NCI-H146 treated with DMSO at 0.1 percent for 48 hours (cell line): ENCODE data around the gene MEF2B.
"Not testable (repeated sequence)": the region's sequence is repeated elsewhere in the genome, so short reads cannot be mapped to it uniquely, and the experiment has no call there.

Experiments
- DNase-seq: peaks from one replicate; lab custom pipeline; 2025; ENCODE audit not compliant: unreplicated experiment; lab: John Stamatoyannopoulos, UW

Gene MEF2B

DNA sequence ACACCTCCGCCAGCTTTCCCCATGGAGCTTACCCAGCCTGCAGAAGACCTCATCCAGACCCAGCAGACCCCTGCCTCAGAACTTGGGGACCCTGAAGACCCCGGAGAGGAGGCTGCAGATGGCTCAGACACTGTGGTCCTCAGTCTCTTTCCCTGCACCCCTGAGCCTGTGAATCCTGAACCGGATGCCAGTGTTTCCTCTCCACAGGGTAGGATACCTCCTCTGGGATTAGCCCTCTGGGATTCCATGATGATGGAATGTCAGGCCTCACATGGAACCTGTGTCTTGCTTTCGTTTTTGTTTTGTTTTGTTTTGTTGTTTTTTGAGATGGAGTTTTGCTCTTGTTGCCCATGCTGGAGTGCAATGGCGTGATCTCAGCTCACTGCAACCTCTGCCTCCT lies 23.9 kb upstream of the MEF2B start:
- no peak for DNase-seq

DNA sequence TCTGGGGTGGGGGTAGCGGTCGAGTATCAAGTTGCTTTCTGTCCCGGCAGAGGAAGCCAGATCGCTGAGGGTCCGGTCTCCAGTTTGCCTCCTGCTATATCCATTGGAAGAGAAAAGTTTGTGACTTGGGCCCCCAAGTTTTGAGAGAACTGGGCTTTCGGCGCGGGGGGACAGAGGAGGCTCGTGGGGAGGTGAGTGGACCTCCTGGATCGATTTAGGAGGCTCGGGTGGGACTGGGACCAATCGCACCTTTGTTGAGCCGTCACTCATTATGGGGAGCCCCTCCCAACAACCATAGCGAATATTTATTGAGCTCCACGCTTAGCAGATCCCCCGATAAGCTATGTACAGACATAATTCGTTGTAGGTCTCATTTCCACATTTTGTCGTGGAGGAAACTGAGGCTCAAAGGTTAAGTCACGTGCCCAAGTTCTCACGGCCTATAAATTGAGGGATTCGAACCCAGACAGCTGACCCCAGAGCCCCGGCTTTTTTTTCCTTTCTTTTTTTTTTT lies 22.9 kb upstream of the MEF2B start:
- no peak for DNase-seq

DNA sequence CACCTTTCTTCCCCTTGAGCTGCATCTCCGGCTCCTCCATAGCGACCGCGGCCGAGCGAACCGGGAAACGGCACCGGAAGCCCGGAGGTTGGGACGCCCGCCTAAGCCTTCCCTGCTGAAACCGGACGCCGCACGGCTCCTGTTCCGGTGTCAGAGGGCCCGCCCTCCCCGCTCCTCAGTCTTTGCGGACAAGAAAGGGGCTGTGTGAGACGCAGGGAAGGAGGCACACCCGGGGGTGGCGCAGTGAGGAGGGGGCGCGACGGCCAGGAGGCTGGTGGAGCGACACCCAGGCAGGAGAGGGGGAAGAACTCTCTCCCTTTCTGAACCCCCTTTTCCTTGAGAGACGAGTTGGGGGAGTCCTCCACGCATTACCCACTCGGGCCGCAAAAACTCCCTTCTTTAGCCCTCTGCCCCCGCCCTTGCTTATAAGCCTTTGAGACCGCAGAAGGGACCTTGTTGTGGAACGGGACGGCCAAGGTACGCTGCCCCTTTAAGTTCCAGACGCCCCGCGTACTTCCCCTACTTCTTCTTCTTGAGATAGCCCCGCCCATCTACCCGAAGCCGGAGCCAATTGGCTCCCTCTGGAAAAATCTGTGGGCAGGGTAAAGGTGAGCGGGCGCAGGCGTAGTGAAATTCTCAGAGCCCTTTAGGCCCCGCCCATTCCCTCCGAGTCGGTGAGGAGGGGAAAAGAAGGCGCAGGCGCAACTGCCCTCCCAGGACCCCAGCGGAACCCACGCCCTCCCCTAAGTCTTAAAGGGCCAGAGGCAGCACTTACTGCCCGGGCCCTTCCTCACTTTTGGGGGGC lies 22.2 kb upstream of the MEF2B start, which contains the start of the genes BORCS8 and RFXANK:
BORCS8 (minus strand) TSS at position 75 of the 805 bp plus-strand sequence; CDS start at position 40, 35 bp downstream.
RFXANK (plus strand) TSS at position 181 of the 805 bp plus-strand sequence. CDS start 1,689 bp downstream, outside the sequence.
- DNase-seq, result peak; percentile 99

GRCh38 chr19:19191768-19192077 lies 21.7 kb upstream of the MEF2B start:
- DNase-seq, result no peak

GRCh38 chr19:19186742-19187141 lies 16.7 kb upstream of the MEF2B start:
- DNase-seq, result no peak

GRCh38 chr19:19185853-19186740 lies 16.0 kb upstream of the MEF2B start:
- DNase-seq, result peak; percentile 30

DNA sequence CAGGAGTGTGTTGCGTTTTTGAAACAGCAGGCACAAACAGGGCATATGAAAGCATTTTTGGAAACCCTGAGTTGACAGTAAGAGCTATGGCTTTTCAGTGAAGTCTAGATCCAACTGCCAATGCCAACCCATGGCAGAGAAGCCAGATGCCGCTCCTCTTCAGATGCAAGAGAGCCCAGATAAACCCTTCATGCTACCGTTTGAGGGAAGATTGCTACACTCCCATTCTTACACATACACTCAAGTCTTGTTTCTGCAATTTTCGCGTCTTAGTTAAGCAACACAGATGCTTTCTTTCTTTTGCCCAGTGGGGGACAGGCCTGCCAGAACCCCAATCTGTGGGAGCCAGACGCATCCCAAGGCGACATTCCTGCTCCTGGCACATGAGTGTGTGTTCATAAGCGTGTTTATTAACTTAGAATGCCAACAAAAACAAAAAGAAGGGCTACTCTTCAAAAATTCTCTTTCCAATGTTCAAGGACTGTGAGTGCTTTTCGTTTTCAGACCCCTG lies 11.5 kb upstream of the MEF2B start:
- DNase-seq, result no peak

DNA sequence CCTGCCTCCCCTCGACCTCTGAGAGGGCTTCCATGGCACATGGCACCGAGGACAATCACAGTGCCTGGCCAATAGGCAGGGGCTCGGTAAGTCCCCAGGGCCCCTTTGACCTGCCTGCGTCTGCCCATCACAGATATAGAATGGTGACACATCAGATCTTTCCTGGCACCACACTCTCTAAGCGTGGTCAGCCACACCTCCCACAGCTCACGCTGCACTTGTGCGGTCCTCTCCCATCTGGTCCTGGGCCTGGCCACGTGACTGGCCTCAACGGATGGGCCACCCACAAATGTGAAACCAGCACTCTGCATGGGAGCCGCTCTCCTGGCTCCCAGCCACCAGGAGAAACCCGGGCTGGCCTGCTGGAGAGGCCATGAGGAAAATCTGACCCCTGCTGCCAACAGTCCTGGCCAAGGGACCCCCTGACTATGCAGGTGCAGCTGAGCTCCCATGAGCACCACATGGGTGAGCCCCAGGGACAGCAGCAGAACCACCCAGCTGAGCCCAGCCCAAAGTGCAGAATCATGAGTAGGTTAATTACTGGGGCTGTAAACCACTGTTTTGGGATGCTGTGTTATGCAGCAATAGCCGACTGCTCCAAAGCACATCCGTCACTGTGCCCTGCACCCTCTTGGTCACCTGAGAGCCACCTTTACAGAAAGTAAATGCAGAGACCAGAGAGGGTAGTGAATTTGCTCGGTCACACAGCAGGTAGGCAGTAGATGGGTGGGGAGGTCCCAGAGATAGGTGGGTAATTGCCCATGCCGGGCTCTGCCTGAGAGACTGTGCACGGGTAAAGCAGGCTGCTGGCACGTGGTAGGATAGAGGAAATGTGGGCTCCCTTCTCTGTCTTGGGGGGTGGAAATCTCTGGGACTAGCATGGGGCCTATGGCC lies 9.7 kb upstream of the MEF2B start:
- no peak for DNase-seq

DNA sequence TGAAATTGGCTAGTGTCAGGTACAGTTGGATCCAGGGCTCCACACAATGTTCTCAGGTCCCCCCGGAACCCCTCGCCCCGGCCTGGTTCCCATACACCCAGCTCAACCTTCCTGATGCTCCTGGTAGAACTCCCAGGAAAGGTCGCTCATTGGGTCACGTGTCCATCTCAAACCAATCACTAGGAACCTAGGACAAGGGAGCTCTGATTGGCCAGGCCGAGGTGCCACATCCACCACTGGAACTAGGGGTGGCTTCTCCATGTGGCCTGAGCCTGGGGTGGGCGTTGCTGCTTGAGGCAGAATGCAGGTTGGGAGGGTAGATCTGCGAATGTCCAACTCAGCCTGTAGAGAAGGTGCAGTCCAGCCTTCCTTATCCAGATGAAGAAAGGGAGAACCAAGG lies 6.9 kb upstream of the MEF2B start:
- DNase-seq, result no peak

DNA sequence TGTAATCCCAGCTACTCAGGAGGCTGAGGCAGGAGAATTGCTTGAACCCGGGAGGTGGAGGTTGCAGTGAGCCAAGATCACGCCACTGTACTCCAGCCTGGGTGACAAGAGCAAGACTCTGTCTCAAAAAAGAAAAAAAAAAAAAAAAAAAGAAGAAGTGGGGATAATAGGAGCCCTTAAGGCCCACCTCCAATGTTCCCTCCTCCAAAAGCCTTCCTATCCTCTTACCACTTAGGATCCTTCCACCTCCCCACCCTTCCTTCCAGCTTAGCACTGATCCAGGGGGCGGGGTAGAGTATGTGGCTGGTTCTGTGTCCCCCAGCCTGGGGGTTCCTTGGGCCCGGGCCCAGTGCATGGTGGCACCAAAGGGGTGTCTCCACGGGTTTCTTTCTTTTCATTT lies 3.2 kb upstream of the MEF2B start:
- DNase-seq, result not testable (repeated sequence)

DNA sequence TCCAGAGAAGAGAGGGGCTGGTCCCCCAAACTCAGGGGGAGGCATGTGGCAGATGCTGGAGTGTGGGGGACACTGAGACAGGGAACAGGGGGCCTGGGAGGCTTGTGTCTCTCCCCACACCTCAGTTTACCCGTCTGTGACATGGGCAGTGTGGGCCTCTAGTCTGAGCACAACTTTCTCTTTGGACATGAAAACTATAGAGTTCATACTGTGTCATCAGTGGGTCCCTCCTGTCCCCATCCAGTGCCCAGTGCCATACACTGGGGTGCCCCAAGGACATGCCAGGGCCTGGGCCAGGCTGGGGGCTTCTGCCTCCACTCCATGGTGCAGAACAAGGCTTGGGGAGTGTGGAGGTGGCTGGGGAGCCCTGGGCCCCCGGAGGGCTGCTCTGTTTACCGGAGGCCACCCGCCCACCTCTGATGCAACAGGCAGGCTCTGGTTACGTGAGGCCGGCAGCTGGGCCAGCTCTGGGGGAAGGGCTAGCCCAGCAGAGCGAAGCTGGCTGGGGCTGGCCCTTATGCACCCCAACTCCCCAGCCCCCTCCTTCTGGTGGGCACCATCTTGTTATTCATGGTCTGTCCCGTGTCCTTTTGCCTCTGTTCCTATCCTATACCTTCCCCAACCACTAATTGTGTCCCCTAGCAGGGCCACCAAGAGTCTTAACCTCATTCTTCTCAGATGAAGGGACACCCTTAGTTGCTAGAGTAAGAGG lies 1.9 kb upstream of the MEF2B start:
- DNase-seq, result no peak

DNA sequence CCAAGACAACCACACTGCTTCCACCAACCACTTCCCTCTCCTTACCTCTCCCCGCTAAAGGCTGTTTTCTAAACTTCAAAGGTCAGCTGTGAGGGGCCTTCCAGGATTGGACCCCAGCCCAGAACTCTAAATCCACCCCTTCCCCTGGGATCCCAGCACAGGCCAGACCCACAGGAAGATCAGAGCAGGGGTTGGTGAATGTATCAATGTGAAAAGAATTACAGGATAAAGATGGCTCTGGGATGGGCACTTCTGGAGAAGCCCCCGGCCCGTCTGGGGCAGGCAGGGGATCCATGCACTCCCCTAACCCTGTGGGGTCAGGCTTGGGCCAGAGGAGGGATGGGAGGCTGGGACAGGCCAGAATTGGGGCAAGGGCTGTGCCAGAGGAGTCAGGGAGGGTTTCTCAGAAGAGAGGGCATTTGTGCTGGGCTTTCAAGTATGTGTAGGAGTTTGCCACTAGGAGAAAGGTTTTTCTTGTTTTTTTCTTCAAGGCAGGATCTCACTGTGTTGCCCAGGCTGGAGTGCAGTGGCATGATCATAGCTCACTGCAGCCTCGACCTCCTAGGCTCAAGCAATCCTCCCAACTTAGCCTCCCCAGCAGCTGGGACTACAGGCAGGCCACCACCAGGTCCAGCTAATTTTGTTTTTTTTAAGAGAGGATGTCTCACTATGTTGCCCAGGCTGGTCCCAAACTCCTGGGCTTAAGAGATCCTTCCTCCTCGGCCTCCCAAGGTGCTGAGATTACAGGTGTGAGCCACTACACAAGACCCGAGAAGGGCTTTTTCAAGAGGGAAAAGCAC lies 1.0 kb upstream of the MEF2B start:
- DNase-seq, result no peak

- DNase-seq, result no peak
Measured at GRCh38 chr19:19169236-19170052, 619 bp downstream of the MEF2B start.

- no peak for DNase-seq
Measured at GRCh38 chr19:19167612-19168011, 2.5 kb downstream of the MEF2B start.

- DNase-seq, result no peak
Measured at GRCh38 chr19:19165396-19165795, 4.7 kb downstream of the MEF2B start.

DNA sequence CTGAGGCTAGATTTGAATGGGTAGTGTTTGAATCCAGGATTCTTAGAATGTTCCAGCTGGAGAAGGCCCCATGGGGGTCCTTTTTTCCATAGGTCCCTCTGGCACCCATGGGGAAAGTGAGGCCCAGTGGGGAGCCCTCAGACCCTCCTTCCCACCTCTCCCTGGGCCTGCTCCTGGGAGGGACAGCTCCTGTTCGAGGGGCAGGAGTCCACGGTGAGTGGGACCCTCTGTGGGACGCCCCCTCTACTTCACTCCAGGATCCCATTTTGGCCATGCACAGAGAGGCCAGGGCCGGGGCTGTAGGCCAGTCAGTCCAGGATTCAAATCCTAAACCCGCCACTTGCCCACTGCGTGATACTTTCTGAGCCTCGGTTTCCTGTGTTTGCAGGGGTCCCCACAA lies 7.6 kb downstream of the MEF2B start:
- no peak for DNase-seq

DNA sequence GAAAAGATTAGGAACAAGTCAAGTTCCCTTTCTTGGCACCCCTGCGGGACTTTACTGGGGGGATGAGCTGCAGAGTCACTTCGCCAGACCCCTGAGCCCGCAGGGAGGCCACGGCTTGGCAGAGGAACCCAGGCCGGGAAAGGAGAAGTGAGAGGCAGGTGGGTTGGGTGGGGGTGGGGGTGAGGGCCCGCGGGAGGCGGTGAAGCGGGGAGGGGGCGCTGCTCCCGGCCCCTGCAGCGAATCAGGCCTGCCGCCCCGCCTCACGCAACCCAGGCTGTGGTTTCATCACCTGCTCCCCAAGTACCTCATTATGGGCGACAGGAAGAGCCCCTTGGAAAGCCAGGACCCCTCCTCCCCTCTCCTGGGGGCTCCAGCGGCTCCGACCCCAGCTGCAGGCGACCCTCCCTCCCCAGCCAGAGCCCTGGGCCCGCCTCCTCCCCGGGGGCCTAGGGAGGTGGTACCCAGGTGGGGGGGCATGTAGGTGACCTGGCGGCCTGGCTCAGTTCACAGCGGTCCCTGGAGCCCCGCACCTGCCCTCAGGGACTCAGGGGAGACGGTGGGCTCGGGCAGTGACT lies 9.5 kb downstream of the MEF2B start:
- DNase-seq, result no peak

- no peak for DNase-seq
Measured at GRCh38 chr19:19159534-19159933, 10.5 kb downstream of the MEF2B start.
